ENCODE measurements around the gene YPEL1.
"Not testable (repeated sequence)": the region's sequence is repeated elsewhere in the genome, so short reads cannot be mapped to it uniquely, and the experiment has no call there.

The YPEL1 gene

DNA sequence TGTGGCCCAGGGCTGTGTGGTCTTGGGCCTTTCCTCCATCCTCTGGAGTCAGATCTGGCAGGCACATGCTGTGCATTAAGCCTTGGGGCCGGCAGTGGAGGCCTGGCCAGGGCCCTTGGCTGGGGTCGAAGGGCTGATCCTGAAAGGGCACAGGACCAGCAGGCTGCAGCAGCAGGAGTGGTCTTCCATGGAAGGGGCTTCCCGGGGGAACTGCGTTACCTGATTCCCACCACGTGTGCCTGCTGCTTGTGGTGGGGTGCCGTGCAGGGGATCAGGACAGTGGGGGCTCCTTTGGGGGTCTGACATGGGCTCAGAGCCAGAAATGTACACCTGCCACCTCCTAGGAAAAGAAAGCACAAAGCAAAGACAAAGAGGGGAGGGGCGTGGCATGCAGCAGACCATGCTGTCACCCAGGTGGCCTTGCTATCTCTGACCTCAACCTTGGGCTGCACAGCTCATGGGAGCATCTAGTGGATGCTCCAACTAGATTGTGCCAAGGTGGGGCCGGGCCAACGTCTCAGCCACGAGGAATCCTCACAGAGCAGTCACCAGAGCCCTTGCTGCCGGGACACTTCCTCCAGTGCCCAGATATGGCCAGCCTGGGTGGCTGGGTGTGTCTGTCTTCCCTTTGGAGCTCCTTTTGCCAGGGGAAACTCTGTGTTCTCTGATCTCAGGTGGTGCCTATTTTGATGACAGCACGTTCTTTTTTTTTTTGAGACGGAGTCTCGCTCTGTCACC is 17.9 kb upstream of the YPEL1 start:
- ATAC-seq = no peak

DNA sequence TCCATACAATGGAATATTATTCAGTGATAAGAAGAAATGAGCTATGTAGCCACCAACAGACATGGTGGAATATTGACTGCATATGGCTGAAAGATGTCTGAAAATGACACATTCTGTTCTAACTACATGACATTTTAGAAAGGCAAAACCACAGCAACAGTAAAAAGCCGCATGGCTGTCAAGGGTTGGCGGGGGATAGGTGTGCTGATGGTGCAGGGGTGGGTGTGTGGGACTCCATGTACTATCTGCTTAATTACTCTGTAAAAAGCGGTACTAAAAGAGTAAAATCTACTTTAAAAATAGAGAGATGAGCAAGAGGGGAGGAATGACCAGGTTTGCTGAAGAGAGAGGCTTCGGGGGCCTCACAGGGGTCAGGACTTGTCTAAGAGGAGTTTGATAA is 16.7 kb upstream of the YPEL1 start:
- ATAC-seq = no peak

DNA sequence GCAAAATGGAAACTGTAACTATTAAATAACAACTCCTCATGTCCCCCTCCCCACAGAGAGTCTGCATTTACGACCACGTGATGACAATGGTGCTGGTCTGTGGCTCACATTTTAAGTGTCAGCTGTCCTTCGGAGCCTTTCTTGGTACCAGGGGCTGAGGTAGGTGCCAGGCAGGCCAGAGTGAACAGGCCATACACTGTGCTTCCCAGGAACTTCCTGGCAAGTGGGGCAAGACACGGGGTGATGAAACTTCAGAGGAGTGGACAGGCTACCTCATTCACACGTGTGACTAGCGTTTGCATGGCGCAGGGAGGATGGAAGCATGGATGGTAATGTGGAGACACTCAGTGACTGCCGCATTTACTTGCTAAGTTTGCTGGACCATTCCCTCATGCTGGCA is 10.4 kb upstream of the YPEL1 start:
- no peak for ATAC-seq

DNA sequence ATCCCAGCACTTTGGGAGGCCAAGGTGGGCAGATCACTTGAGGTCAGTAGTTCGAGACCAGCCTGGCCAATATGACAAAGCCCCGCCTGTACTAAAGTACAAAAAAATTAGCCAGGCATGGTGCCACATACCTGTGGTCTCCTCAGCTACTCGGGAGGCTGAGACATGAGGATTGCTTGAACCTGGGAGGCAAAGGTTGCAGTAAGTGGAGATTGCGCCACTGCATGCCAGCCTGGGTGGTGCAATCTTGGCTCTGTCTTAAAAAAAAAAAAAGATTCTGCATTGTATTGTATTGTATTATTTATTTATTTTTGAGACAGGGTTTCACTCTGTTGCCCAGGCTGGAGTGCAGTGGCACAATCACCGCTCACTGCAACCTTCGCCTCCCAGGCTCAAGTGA is 9.3 kb upstream of the YPEL1 start:
- not testable (repeated sequence) for ATAC-seq

DNA sequence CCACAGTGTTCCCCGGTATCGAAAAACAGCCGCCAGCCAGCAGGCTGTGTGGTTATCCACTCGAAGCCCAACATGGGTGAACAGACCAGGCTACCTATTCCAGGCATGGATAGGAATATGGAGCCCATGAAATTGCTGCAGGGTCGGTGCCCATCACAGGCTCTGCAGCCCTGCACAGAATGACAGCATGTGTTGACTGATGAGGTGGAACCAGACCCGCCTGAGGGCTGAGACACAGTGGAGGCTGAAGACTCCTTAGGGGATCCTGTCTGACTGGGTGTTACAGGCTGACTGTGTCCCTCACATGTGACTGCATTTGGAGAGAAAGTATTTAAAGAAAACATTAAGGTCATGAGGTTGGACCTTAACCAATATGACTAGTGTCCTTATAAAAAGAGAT is 6.2 kb upstream of the YPEL1 start:
- ATAC-seq = no peak

DNA sequence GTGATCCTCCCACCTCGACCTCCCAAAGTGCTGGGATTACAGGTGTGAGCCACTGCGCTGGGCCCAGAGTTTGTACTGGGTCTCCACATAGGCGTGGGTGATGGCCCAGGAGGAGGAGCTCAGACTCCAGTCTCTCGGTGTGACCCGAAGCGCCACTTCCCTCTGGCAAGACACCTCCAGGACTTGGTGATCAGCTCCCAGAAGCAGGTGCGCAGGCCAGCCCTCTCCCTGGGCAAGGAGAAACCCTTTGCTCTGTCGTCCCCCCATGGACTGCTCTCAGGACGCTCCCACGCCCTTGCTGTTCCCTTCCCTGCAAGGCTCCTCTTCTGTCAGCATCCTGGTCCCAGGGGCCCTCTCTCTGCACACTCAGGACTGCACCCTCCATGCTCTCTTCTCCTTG is 5.5 kb upstream of the YPEL1 start:
- ATAC-seq = no peak

DNA sequence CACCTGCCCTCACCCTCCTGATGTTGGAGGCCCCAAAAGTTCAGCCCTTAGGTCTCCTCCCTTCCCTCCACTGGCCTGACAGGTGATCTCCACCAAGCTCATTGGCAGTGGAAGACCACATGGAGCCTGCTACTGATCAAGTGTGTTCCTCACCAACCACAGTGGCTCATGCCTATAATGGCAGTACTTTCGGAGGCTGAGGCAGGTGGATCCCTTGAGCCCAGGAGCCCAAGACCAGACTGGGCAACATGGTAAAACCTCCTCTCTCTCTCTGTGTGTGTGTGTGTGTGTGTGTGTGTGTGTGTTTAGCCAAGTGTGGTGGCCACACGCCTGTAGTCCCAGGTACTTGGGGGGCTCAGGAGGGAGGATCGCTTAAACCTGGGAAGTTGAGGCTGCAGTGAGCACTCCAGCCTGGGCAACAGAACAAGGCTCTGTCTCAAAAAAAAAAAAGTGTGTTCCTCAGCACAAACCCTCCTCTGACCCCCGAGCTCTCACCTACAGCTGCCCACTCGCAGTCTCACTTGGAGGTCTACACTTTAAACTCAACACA is 4.3 kb upstream of the YPEL1 start:
- ATAC-seq = no peak

DNA sequence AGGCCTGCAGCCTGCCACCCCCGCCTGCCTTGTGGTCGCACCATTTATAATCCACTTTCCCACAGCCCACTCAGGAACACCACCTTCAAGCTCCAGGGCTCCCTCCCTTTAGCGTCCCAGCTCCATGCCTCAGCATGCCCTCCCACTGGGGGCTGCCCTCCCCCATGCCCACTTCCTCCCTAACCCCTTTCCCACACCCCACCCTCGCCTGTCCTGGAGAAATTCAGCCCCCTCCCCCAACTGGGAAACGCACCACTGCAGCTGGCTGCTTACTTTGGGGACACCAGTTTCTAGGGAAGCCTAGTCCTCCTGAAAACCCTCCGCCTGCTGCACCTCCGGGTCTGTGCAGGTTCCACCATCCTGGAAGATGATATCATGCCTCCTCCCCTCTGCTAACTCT is 3.4 kb upstream of the YPEL1 start:
- ATAC-seq = no peak

DNA sequence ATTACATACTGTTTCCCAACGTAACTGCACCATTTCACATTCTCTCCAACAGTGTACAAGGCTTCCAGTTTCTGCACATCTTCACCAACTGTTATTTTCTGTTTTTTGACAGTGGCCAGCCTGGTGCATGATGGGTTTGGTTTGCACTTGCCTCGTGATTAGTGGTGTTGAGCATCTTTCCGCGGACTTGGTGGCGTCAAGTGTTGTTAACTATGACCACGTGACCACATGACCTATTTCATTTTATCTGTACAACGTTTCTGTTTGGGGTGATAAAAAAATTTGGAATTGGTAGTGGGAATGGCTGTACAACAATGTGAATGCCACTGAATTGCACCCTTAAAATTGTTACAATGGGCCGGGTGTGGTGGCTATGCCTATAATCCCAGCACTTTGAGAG is 2.5 kb upstream of the YPEL1 start:
- no peak for ATAC-seq

DNA sequence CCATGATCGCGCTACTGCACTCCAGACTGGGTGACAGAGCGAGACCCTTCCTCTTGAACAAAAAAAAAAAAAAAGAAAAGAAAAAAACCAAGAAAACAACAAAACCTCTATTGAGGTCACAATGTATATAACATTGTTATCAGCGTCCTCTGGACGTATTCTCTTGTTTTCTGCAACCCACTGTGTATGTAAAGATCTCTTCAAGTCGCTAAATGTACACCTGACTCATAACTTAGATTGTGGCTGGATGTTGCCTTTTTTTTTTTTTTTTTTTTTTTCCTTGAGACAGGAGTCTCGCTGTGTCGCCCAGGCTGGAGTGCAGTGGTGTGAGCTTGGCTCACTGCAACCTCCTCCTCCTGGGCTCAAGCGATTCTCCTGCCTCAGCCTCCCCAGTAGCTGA is 1.4 kb upstream of the YPEL1 start:
- no peak for ATAC-seq

DNA sequence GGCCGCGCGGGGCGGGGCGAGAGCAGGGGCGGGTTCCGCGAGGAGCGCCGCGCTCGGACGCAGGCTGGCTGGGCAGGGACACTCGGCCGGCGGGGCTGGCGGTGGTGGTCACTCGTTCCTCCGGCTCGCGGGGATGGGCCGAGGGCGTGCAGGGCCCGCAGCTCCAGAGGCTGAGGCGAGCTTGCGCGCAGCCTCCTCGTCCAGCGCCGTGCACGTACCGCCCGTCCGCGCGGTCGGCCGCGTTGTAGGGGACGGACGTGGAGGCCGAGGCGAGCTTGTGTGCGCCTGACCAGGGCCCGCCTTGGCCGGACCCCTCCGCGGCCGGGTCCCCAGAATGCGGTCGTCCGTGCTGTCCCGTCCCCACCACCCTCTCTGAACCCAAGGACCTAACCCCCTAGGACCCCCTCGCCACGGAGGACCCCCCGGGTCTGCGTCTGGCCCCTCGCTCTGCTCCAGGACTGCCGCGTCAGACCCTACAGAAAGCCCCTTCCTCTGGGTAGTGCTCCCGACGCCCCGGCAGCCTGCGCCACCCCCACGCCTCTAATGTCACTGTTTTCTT is 569 bp upstream of the YPEL1 start:
- peak; percentile 2 to 4 for ATAC-seq

DNA sequence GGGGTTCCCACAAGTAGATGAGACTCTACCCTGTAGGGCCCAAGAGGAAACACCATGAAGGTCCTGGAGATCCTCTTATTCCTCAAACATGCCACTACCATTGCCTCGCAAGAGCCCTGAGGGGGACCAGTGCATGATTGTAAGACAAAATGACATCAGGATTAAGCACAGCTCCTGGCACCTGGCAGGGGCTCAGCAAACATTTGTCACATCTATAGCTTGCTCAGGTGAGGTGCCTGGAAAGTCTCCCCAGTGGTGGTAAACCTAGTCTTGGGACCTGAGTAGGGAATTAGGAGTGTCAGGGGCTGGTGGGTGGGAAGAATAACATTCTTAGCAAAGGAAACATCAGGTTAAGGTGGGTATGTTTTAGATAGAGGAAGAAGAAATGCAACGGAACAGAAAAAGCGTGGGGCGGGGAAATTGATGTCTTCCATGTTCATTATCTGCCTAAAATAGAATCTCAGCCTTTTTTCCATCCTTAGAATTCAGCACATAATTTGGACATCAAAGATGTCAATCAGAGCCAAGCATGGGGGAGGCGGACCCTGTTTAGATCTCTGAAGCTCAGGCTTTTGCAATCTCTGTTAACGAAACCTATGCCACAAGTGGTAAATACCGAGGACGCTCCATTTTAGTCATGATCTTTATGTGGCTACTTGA is 924 bp downstream of the YPEL1 start:
- ATAC-seq = no peak

DNA sequence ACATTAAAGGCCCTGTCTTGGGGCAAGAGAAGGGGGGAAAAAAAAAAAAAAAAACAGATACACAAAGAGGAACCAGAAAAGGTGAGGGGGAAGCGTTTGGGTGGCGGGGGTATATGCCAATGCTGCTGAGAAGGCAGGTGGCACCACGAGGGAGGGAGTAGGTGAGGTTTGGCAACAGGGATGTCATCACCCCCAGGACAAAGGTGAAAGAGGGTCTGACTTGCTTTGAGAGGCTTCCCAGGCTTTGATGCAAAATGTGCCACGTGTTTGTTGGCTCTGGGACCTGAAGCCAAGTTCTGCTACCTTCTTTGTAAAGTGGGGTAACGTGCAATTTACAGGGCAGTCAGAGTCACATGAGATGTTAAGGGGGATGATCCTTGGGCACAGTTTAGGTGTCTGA is 4.1 kb downstream of the YPEL1 start:
- ATAC-seq = no peak

DNA sequence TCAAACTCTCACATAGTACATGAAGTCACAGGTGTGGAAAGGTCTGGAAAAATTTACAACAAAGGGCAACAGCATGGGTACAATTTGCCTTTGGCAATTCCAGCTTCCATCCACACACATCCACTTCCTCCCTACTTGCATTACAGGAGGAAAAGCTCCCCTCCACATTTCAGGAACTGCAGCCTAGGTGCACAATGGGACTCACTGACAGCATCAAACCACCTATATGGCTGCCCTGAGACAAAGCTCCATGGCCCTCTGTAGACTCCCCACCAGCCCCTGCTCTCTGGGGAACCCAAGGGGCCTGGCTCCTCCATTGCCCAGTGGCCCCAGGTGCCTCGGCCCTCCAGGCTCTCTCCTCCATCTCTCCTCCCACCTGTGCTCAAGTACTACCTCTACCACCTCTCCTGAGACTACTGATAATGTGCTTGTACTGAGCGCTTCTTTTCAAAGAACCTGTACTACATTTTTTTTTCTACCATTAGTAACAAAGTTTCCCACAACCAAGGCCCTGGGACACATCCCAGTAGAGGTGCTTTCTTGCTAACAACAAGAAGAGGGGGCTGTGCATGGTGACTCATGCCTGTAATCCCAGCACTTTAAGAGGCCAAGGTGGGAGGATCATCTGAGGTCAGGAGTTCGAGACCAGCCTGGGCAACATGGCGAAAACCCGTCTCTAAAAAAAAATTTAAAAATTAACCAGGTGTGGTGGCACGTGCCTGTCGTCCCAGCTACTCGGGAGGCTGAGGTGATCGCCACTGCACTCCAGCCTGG is 4.9 kb downstream of the YPEL1 start:
- no peak for ATAC-seq

DNA sequence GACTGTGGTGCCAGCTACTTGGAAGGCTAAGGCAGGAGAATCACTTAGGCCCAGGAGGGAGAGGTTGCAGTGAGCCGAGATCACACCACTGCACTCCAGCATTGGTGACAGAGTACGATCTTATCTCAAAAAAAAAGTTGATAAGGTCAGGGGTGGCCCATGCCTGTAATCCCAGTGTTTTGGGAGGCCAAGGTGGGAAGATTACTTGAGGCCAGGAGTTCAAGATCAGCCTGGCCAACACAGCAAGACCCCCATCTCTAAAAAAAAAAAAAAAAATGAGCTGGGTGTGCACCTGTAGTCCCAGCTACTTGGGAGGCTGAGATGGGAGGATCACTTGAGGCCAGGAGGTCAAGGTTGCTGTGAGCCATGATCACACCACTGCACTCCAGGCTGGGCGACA is 6.4 kb downstream of the YPEL1 start:
- ATAC-seq = not testable (repeated sequence)

DNA sequence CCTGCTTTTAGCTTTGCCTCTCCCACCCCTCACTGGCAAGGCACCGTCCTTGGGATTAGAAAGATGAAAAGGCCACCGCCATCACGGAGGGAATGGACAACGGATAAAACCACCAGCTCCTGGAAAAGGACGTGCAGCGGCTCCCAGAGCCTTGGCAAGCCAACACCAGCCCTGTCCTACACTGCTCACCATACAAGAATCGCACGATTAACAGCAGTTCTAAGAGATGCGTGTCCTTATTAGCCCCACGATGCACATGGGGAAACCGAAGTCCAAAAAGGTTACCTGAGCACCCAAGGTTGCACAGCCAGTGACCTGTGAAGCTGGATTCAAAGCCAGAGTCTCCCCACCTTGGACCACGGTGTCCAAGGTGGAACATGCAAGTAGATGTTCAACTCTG is 7.3 kb downstream of the YPEL1 start:
- no peak for ATAC-seq

DNA sequence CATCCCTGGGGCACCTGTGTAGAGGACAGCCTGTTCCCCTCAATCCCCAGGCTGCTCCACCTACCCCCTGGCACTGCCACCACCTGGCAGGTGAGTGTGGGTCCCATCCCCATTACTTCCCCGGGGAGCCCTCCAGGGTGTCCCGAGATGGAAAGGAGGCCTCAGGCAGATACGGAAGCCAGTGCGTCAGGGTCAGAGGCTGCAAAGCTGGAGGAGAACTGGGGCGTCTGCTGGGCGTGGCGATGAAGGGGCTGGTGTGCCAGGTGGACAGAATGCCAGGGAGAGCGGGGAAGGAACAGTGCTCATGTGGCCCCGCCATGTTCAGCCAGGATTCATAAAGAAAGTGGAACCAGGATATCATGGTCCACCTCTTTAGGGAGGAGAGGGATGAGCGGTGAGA is 7.8 kb downstream of the YPEL1 start:
- no peak for ATAC-seq

DNA sequence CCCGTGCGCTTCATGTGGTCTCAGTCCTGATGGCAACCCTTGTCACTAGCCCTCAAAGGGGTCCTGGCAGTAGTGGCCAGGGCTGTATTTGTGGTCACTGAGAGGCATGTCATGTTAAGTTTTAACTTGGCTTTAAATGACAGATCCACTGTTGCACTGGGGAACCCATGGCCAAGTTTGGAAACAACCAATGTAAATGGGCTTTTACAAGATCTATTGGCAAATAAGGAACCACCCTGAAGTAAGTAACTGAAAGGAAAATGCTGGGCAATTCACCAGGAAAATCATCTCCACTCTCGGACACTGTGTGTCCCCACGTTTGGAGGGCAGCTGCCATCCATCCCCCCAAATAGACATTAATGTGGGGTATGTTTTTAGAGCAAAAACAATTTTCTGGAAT is 8.4 kb downstream of the YPEL1 start:
- ATAC-seq = no peak

DNA sequence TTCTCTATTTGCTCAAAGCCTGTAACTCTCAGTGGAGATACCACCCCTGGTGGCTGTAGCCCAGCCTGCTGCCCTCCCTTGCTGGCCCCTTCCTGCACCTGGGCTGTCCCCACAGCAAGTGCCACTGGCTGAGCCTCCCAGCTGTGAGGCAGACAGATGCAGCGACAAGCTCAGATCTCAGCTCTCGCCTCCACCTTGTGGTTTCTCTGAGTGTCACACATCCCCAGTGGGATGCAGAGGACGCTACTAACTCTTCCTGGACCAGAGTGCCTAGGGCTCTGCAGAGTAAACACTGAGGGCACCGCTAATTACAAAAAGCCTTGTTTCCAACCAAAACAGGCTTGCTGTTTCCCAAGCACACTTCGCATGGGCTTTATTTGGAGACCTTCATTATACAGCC is 8.9 kb downstream of the YPEL1 start:
- peak; percentile 32 to 56 for ATAC-seq

DNA sequence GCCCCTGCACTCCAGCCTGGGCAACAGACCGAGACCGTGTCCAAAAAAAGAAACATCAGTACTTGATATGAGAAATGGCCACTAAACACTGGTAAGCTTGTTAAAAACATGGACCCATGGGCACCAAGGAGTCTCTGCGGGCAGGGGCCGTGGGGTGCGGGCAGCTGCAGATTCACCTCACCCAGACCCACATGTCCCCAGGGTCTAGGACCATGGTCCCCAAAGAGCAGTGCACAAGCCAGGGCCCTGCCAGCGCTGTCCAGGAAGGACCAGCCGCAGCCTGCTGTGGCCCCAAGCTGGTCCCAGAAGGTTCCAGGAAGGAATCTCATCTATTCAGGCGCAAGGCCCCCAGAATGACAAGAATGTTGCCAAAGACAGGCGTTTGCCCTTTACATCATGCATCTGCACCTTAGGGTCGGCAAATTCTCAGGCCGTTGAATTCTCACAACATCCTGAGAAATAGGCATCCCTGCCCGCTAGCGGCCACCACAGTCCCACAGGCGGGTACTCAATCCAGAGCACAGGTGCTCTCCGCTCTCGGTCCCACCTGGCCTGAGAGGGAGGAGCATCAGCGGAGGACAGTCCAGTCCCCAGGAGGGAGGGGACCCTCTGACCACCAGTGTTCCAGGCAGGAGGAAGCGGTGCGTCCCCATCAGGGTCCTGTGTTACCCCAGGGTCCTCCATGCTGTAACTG is 9.5 kb downstream of the YPEL1 start:
- no peak for ATAC-seq

DNA sequence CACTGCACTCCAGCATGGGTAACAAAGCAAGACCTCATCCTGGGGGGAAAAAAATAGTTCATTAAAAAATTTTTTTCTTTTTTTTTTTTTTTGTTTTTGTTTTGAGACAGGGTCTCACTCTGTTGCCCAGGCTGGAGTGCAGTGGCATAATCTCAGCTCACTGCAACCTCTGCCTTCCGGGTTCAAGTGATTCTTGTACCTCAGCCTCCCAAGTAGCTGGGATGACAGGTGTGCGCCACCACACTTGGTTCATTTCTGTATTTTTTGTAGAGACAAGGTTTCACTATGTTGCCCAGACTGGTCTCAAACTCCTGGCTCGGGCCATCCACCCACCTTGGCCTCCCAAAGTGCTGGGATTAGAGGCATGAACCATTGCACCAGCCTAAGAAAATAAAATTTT is 11.1 kb downstream of the YPEL1 start:
- not testable (repeated sequence) for ATAC-seq

DNA sequence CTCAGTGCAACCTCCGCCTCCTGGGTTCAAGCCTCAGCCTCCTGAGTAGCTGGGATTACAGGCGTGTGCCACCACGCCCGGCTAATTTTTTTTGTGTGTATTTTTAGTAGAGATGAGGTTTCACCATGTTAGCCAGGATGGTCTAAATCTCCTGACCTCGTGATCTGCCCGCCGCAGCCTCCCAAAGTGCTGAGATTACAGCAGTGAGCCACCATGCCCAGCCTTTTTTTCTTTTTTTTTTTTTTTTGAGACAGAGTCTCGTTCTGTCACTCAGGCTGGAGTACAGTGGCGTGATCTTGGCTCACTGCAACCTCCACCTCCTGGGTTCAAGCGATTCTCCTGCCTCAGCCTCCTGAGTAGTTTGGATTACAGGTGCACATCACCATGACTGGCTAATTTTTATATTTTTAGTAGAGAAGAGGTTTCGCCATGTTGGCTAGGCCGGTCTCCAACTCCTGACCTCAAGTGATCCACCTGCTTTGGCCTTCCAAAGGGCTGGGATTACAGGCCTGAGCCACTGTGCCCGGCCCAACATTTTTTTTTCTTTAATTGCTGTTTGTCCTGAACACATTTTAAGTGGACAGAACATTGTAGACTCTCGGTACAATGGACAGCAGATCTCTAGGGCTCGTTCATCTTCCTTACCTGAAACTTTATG is 14.3 kb downstream of the YPEL1 start:
- ATAC-seq = not testable (repeated sequence)

All from activated CD4-positive, CD25-positive, alpha-beta regulatory T cell treated with anti-CD3 and anti-CD28 coated beads, Interleukin-2, amount 50 U/mL, for 24 hours (primary cell).